Panc1 (cell line): ENCODE results near the gene CD276. TPM values are rescaled to one million over a fixed set of nuclear protein-coding genes. Genes with fewer than 3 reads are reported as not detected.

Experiments
- ATAC-seq: fragments of 200-7000 bp; cut with Tn5 transposase; 2 replicates; pipeline ENCODE4 v1.9.1; 2020; ENCODE audit warnings: mild to moderate bottlenecking, moderate library complexity
- BruUV-seq: library from RNA; stranded (reverse); fragments of 400-500 nt; replicated peaks from 2 replicates; lab custom pipeline; 2021; lab: Mats Ljungman, UMichigan
- CTCF ChIA-PET: fragments of 300-600 bp; sonication (Branson Sonifier 250); formaldehyde crosslinking; loops from one replicate; lab custom pipeline; 2022; ENCODE audit warnings: antibody characterized with exemption; lab: Charles Lee
- POLR2A ChIA-PET: fragments of 300-600 bp; sonication (Branson Sonifier 250); formaldehyde crosslinking; loops from one replicate; lab custom pipeline; 2022; ENCODE audit warnings: antibody characterized with exemption; lab: Charles Lee
- DNase-seq: peaks from one replicate; pipeline ENCODE4 v3.0.0-alpha.2; 2010; ENCODE audit warnings: low read depth, low spot score
- H3K27ac ChIP-seq: 2 replicates; pipeline ENCODE4 v1.5.1; 2011; ENCODE audit warnings: mild to moderate bottlenecking, low read length, inconsistent platforms
- H3K27me3 ChIP-seq: fragments of 200-500 bp; sonication (Bioruptor generic); 2 replicates; pipeline ENCODE4 v1.6.0; 2014; ENCODE audit warnings: low read length, inconsistent platforms; ENCODE audit not compliant: control insufficient read depth, insufficient read depth
- H3K36me3 ChIP-seq: fragments of 200-500 bp; sonication (Bioruptor generic); 2 replicates; pipeline ENCODE4 v1.5.1; 2014; ENCODE audit warnings: inconsistent platforms, mild to moderate bottlenecking, low read length, moderate library complexity; ENCODE audit not compliant: control insufficient read depth, insufficient read depth
- H3K4me1 ChIP-seq: 2 replicates; pipeline ENCODE4 v1.5.1; 2011; ENCODE audit warnings: inconsistent platforms, mild to moderate bottlenecking, low read length, moderate library complexity; ENCODE audit not compliant: control insufficient read depth, insufficient read depth
- H3K4me3 ChIP-seq, 2 experiments: 2 replicates each; pipeline ENCODE4 v1.5.1; 2011 to 2012; ENCODE audit warnings: low read depth in 2 of 2, low read length in 2 of 2, mild to moderate bottlenecking in 2 of 2, inconsistent platforms in 1 of 2, moderate library complexity in 1 of 2
- H3K9me3 ChIP-seq: fragments of 200-500 bp; sonication (Bioruptor generic); 2 replicates; pipeline ENCODE4 v1.5.1; 2014; ENCODE audit warnings: low read depth, mild to moderate bottlenecking, inconsistent platforms, low read length, moderate library complexity; ENCODE audit not compliant: control insufficient read depth, insufficient read depth
- CTCF ChIP-seq: fragments of 450-650 bp; IDR thresholded peaks from 2 replicates; pipeline ENCODE4 v1.5.1; 2017; ENCODE audit warnings: mild to moderate bottlenecking
- POLR2AphosphoS5 ChIP-seq: IDR thresholded peaks from 2 replicates; pipeline ENCODE4 v1.6.1; 2012; ENCODE audit warnings: mild to moderate bottlenecking, low read depth, low read length, moderate library complexity
- REST ChIP-seq, 2 experiments: IDR thresholded peaks; 2 replicates each; pipeline ENCODE4 v1.6.1; 2011 to 2012; ENCODE audit warnings: low read depth in 2 of 2, control low read depth in 1 of 2, low read length in 1 of 2, mild to moderate bottlenecking in 1 of 2, moderate library complexity in 1 of 2; ENCODE audit not compliant: insufficient read depth in 1 of 2
- SIN3A ChIP-seq: IDR thresholded peaks from 2 replicates; pipeline ENCODE4 v1.6.1; 2012; ENCODE audit warnings: low read depth, mild to moderate bottlenecking, low read length, moderate library complexity, borderline replicate concordance; ENCODE audit not compliant: insufficient read depth
- TCF7L2 ChIP-seq: IDR thresholded peaks from 2 replicates; pipeline ENCODE4 v1.6.1; 2011; ENCODE audit warnings: mild to moderate bottlenecking, low read depth, low read length, inconsistent platforms
- in situ Hi-C: cut with HindIII; loops from 2 replicates; pipeline ENCODE4 v1.10.0; 2016; ENCODE audit warnings: low sequenced_read_pairs, low pct_unique_long_range_greater_than_20kb
- intact Hi-C: fragments of 100-400 bp; cut with micrococcal nuclease; formaldehyde crosslinking; loops from one replicate; pipeline ENCODE4 v1.10.0; 2022; ENCODE audit not compliant: unreplicated experiment
- total RNA-seq: library from RNA; stranded (reverse); gene quantifications from one replicate; pipeline ENCODE4 v1.2.1, GENCODE V29; 2021; ENCODE audit not compliant: unreplicated experiment

The CD276 gene
- total RNA-seq, 1 experiment from 2014 or later, result 99.1 TPM

GRCh38 chr15:73680549-73680948 lies 3.6 kb upstream of the CD276 start:
- ATAC-seq (no peak), DNase-seq (no peak)
- ChIA-PET POLR2A (no interaction called here), CTCF (no interaction called here)
- Histone ChIP-seq H3K9me3 (no peaks in the 10 kb centered on the region), H3K27me3 (no peaks in the 10 kb centered on the region), H3K4me3 (no peak overlapping the region), H3K27ac (no peak overlapping the region), H3K4me1 (peaks cover 7% of the 10 kb centered on the region), H3K36me3 (no peaks in the 10 kb centered on the region)
- no TSS peak for BruUV-seq
- intact Hi-C loops (no loop called here), in situ Hi-C loops (no loop called here)
- TF ChIP-seq SIN3A, result no peak
- no peak for TF ChIP-seq REST (IDR thresholded peaks at IDR 0.05; ENCODE audit: insufficient read depth in 1 of 2, low read depth in 2 of 2, low read length in 1 of 2)
- TF ChIP-seq TCF7L2, result no peak
- no peak for TF ChIP-seq POLR2AphosphoS5
- no peak for TF ChIP-seq CTCF

GRCh38 chr15:73681063-73681462 lies 3.1 kb upstream of the CD276 start:
- intact Hi-C loops, result no loop called here
- POLR2A ChIA-PET, result no interaction called here

More at GRCh38 chr15:73681063-73681462, 3.1 kb upstream of the CD276 start:
- no TSS peak for BruUV-seq
- no peak for DNase-seq
- no peak overlapping the region for H3K4me3 ChIP-seq
- in situ Hi-C loops, result no loop called here
- no peaks in the 10 kb centered on the region for H3K27me3 ChIP-seq
- TF ChIP-seq SIN3A, result no peak
- TF ChIP-seq REST (IDR thresholded peaks at IDR 0.05; ENCODE audit: insufficient read depth in 1 of 2, low read depth in 2 of 2, low read length in 1 of 2), result no peak
- no peak for TF ChIP-seq CTCF
- no peak for TF ChIP-seq TCF7L2
- no peak for TF ChIP-seq POLR2AphosphoS5
- CTCF ChIA-PET, result no interaction called here
- no peak overlapping the region for H3K27ac ChIP-seq
- no peak for ATAC-seq
- peaks cover 12% of the 10 kb centered on the region for H3K4me1 ChIP-seq
- H3K9me3 ChIP-seq, result no peaks in the 10 kb centered on the region
- no peaks in the 10 kb centered on the region for H3K36me3 ChIP-seq
